Motor neuron (in vitro differentiated cells): ENCODE data around the gene CLTCL1. TPM values are rescaled to one million over a fixed set of nuclear protein-coding genes. Genes with fewer than 3 reads are reported as not detected.
"Not testable (repeated sequence)": the region's sequence is repeated elsewhere in the genome, so short reads cannot be mapped to it uniquely, and the experiment has no call there.

Experiments used
- ATAC-seq, 8 experiments: fragments of 200-7000 bp; cut with Tn5 transposase; replicated peaks in 6 of 8; 2 replicates each; pipeline ENCODE4 v1.8.0; 2021; ENCODE audit warnings: mild to moderate bottlenecking in 8 of 8, moderate library complexity in 8 of 8
- H3K27ac ChIP-seq, 2 donors: fragments of 250-450 bp; sonication (Bioruptor Pico); 2 replicates each; pipeline ENCODE4 v1.9.0; 2021; ENCODE audit warnings: antibody characterized with exemption in 2 of 2, mild to moderate bottlenecking in 2 of 2, moderate library complexity in 1 of 2
- H3K4me1 ChIP-seq, 2 donors: fragments of 250-450 bp; sonication (Bioruptor Pico); replicated peaks in 1 of 2; 2 replicates each; pipeline ENCODE4 v1.6.1; 2021; ENCODE audit warnings: antibody characterized with exemption in 2 of 2, mild to moderate bottlenecking in 2 of 2, moderate library complexity in 1 of 2
- H3K4me3 ChIP-seq, 5 donors: fragments of 250-450 bp; sonication (Bioruptor Pico); 2 replicates each; pipeline ENCODE4 v1.9.0; 2021; ENCODE audit warnings: antibody characterized with exemption in 5 of 5, mild to moderate bottlenecking in 5 of 5, moderate library complexity in 4 of 5
- WGBS, 10 experiments: fragments of 450-650 bp; shearing (Covaris generic); methylation state at CpG; one replicate each; pipeline ENCODE4 v1.0.0; 2022; 5-methylcytosine and 5-hydroxymethylcytosine counted together
- in situ Hi-C, 9 experiments: fragments of 400-800 bp; cut with MboI; loops; one replicate each; pipeline ENCODE4 v1.15.0; 2021; ENCODE audit warnings: low sequenced_read_pairs in 9 of 9, low pct_unique_long_range_greater_than_20kb in 2 of 9; ENCODE audit not compliant: unreplicated experiment in 9 of 9
- total RNA-seq, 8 experiments: library from RNA; unstranded; fragments of 300-600 nt; gene quantifications; 2 replicates each; pipeline versions ENCODE4 v1.2.3 to v1.2.4, GENCODE V29; 2022

Gene CLTCL1
- total RNA-seq, 8 experiments from 2014 or later, result 3.5 to 12.8 (median 6.1) TPM

DNA sequence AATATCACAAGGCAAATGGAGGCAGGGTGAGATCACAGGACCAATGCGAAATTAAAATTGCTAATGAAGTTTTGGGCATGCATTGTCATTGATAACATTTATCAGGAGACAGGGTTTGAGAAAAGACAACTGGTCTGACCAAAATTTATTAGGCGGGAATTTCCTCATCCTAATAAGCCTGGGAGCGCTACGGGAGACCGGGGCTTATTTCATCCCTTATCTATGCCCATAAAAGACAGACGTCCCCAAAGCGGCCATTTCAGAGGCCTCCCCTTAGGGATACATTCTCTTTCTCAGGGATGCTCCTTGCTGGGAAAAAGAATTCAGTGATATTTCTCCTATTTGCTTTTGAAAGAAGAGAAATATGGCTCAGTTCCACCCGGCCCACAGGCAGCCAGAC is 28.6 kb upstream of the CLTCL1 start:
- H3K4me1 ChIP-seq, ATAC-seq, in situ Hi-C loops, H3K27ac ChIP-seq, H3K4me3 ChIP-seq: not testable (repeated sequence)
- 63 to 95% (median 79%) methylated on average over 2 to 8 of the region's 8 CpGs; no CpG with 5 or more reads in 2 of the 10 experiments for WGBS, 10 experiments

DNA sequence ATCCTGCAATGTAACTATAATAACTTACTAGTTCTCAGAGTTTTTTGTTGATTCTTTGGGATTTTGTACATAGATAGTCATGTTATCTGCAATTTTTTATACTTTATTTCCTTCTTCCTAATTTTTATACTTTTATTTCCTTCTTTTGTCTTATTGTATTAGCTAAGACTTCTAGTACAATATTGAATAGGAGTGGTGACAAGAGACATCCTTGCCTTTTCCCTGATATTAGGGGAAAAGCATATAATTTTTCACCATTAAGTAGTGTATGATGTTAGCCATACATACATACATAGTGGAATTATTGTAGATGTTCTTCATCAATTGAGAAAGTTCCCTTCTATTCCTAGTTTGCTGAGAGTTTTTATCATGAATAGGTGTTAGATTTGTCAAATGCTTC is 27.8 kb upstream of the CLTCL1 start:
- no peak overlapping the region for H3K4me3 ChIP-seq
- in situ Hi-C loops, result no loop called here
- no peak overlapping the region for H3K27ac ChIP-seq
- no peaks in the 10 kb centered on the region for H3K4me1 ChIP-seq
- no peak for ATAC-seq

DNA sequence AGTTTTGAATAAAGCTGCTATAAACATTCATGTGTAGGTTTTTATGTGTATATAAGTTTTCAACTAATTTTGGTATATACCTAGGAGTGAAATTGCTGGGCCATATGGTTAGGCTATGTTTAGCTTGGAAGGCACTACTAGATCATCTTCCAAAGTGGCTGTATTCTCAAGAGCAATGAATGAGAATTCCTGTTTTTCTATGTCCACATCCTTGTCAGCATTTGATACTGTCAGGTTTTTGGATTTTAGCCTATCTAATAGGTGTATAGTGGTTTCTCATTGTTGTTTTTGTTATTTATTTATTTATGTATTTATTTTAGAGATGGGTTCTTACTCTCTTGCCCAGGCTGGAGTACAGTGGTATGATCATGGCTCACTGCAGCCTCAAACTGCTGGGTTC is 26.3 kb upstream of the CLTCL1 start:
- in situ Hi-C loops, result no loop called here
- Histone ChIP-seq H3K4me1 (no peaks in the 10 kb centered on the region), H3K27ac (no peak overlapping the region), H3K4me3 (no peak overlapping the region)
- ATAC-seq, result no peak

DNA sequence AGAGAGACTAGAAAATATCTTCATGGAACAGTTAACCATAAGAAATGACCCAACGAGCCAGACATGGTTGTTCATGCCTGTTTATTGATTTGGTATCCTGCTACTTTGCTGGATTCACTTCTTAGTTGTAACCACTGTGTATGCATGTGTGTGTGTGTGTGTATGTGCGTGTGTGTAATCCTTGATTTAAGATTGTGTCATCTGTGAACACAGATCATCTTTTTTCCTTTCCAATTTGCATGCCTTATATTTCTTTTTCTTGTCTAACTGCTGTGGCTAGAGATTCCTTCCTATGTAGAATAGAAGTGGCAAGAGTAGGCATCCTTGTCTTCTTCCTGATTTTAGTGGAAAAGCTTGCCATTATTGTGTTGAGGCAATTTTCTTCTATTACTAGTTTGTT is 16.4 kb upstream of the CLTCL1 start:
- no peak for ATAC-seq
- H3K27ac ChIP-seq, result no peak overlapping the region
- WGBS, 10 experiments, result 17 to 100% (median 51%) methylated on average over 1 to 2 of the region's 2 CpGs; no CpG with 5 or more reads in 4 of the 10 experiments
- in situ Hi-C loops, result no loop called here
- no peaks in the 10 kb centered on the region for H3K4me1 ChIP-seq
- H3K4me3 ChIP-seq, result no peak overlapping the region

DNA sequence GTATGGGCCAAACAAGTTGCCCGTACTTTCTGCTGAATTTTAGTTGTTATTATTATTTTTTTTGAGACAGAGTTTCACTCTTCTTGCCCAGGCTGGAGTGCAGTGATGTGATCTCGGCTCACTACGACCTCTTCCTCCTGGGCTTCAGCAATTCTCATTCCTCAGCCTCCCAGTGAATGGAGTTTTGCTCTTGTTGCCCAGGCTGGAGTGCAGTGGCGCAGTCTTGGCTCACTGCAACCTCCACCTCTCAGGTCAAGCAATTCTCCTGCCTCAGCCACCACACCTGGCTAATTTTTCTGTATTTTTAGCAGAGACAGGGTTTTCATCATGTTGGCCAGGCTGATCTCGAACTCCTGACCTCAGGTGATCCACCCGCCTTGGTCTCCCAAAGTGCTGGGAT is 15.0 kb upstream of the CLTCL1 start:
- in situ Hi-C loops, result not testable (repeated sequence)

DNA sequence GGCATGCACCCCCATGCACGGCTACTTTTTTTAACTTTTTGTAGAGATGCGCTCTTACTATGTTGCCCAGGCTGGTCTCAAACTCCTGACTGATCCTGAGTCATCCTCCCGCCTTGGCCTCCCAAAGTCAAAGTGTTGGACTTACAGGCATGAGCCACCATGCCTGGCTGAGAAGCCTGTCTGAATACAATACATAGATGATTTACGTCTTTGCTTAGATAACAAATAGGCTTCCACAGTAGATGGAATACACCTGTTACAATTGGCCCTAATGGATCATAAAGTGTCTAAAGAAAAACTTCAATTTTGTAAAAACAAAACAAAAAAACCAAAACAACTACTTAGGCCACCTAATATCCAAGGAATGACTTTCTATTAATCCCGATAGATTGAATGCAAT is 13.0 kb upstream of the CLTCL1 start:
- Histone ChIP-seq H3K4me1 (no peaks in the 10 kb centered on the region), H3K27ac (no peak overlapping the region), H3K4me3 (no peak overlapping the region)
- no peak for ATAC-seq
- in situ Hi-C loops, result no loop called here
- WGBS, 10 experiments, result 52 to 100% (median 92%) methylated on average over 2 to 5 of the region's 5 CpGs; no CpG with 5 or more reads in 2 of the 10 experiments

More for the DNA sequence above, 15.0 kb upstream of the CLTCL1 start:
- H3K4me1 ChIP-seq, H3K4me3 ChIP-seq, ATAC-seq, H3K27ac ChIP-seq: not testable (repeated sequence)
- WGBS, 10 experiments, result 41 to 100% (median 91%) methylated on average over 1 to 4 of the region's 6 CpGs

DNA sequence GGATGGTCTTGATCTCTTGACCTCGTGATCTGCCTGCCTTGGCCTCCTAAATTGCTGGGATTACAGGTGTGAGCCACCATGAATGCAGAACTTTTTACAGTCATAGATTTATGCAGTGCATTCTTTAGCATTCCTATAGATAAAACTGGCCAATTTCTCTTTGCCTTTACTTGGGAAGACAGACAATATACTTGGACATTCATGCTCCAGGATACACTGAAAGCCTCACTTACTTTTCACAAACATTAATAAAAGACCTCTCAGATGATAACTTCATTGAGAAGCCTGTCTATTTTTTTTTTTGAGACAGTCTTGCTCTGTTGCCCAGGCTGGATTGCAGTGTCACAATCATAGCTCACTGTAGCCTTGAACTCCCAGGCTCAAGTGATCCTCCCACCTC is 12.3 kb upstream of the CLTCL1 start:
- 0 to 44% (median 0%) methylated on average over 1 of the region's 1 CpG; no CpG with 5 or more reads in 7 of the 10 experiments for WGBS, 10 experiments
- in situ Hi-C loops, result no loop called here
- H3K27ac ChIP-seq, result no peak overlapping the region
- H3K4me1 ChIP-seq, result no peaks in the 10 kb centered on the region
- no peak overlapping the region for H3K4me3 ChIP-seq
- no peak for ATAC-seq

DNA sequence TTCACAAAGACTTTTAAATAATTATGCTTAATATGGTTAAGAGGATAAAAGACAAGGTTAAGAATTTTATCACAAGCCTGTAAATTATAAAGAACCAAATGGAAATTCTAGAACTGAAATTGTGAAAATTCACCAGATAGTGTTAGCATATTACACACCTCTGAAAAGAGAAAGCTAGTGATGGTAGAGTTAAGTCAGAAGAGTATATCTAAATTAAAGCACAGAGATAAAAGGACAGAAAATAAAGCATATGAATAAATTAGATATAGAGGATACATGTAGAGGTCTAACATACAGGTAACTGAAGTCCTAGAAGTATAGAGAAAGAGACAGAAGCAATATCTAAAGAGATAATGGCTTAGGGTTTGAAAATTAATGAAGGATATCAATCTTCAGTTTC is 4.2 kb upstream of the CLTCL1 start:
- Histone ChIP-seq H3K4me3 (no peak overlapping the region), H3K27ac (no peak overlapping the region), H3K4me1 (peaks cover 0 to 6% of the 10 kb centered on the region in 2 donors)
- no peak for ATAC-seq
- in situ Hi-C loops, result no loop called here

DNA sequence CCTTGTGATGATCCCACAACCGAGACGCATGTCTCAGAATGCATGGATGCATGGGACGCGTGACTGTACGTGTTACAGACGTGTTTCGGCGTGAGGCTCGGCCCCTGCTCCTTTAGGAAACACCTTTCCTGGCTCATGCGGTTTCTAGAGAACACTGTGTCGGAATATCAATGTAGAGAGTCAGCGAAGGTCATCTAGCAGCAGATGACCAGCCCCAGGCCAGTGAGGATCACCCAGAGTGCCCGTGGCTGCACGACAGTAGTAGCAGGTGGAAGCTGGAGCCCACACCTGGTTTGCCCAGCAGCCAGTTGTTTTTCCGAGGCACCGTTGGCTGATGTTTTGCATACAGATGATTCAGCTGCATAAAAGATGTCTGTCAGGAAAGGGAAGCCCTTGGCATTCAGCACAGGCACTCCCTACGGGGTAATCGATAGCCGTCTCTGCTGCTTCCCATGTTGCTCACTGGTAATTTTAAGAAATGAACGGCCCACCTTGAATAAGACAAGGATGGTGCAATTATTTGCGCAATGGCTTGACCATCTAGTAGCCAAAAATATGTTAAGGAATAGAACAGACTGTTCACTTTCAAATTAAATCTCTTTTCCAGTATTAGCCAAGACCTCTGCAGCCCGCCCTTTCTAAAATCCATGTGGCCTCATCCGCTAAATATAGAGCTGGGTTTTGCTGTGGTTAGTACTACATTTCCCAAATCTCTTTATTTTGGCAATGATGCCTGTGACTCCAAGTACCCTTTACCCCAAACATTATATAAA is 1.1 kb upstream of the CLTCL1 start:
- H3K4me3 ChIP-seq, result peak overlapping the region in 4 of 5 donors; percentile 64 to 97 (median 80)
- H3K4me1 ChIP-seq, result peaks cover 3 to 15% of the 10 kb centered on the region in 2 donors
- WGBS, 10 experiments, result 17 to 100% (median 80%) methylated on average over 2 to 14 of the region's 23 CpGs; no CpG with 5 or more reads in 1 of the 10 experiments
- in situ Hi-C loops, result no loop called here
- peak in 1 of 8 experiments; percentile 13 for ATAC-seq
- H3K27ac ChIP-seq, result no peak overlapping the region

DNA sequence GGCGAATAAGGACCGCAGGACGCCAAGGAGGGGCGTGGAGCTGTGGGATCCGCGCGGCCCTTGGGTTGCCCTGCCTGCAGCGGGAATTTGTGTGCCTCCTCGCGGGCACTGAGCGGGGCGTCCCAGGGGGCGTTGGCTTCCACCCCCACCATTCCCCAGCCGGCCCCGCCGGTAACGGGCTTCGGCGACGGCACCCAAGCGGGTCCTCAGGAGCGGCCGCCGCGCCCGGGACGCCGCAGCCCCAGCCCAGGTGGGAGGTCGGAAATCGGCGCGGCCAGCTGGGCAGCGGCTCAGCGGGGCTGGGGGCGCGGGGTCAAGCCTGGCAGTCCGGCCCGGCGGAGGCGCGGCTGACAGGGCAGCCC is 320 bp downstream of the CLTCL1 start:
- peaks cover 3 to 17% of the 10 kb centered on the region in 2 donors for H3K4me1 ChIP-seq
- H3K4me3 ChIP-seq, result peak overlapping the region; percentile 64 to 97 (median 89)
- peak; percentile 49 to 82 (median 68) for ATAC-seq
- peak overlapping the region in 1 of 2 donors; percentile 12 for H3K27ac ChIP-seq
- WGBS, 10 experiments, result 0% methylated on average over 3 to 5 of the region's 41 CpGs; no CpG with 5 or more reads in 8 of the 10 experiments
- in situ Hi-C loops, result no loop called here

DNA sequence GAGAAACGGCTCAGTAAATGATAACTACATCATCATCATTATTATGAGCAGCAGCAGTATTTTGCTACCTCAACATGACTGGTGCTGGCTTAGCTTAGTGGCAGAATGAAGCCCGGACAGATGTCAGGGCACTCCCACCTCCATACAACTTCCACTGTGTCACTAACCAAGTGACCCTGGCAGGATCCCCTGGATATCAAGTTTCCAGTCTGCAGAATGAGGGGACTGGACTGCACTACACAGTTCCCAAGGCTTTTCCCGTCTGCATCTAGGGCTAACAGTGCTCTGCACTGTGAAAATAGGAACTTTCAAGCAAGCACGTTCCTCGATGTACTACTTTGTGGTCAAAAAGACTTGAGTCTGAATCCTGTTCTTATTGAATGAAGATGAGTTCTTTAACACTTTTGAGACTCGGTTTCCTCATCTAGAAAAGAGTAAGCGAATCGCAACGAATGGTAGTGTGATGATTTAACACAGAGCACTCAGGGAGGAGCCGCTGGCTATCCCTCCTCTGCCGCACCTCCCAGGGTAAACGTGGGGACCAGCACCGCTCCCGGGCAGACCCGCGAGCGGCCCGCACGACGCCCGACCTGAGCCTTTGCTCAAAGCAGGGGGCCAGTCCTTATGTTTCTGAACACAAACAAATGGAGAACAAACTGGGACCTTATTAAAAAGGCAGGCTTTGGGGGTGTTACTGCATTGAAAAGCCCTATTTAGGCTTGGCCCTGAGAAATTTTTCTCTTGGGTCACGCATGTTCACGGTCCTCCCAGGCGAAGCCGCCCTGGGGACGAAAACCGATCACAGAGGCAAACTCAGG is 910 bp downstream of the CLTCL1 start:
- peak; percentile 21 to 38 (median 31) for ATAC-seq
- 0 to 50% (median 8%) methylated on average over 1 to 16 of the region's 27 CpGs; no CpG with 5 or more reads in 1 of the 10 experiments for WGBS, 10 experiments
- no peak overlapping the region for H3K27ac ChIP-seq
- H3K4me1 ChIP-seq, result peaks cover 3 to 17% of the 10 kb centered on the region in 2 donors
- peak overlapping the region; percentile 64 to 97 (median 89) for H3K4me3 ChIP-seq
- in situ Hi-C loops, result no loop called here

DNA sequence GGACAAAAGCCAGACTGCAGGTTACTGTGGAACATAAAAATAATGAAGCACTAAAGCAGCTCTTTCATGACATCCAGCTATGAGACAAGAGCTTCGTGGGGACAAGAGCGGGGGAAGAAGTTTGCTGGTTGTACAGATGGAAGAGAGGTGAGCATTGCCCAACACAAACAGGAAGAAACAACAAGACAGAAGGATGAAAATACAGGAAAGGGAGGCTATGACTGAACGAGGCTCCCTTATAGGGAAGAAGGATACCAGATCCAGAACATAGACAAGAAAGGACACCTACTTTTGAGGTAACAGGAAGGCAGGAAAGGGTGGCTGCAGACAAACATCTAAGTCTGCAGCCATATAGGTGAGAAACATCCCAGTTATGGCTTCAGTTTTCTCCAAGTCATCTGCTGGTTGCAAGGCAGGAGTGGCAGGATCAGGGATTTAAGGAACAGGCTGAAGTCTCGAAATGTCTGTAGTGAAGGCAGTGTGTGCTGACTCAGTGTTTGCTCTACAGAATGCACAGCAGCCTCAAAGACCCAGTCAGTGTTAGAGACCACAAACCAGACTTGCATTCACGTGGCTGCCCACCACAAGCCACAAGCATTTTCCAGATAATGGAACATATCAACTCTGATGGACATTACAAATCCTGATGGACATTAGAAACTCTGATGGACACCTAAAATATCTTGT is 1.9 kb downstream of the CLTCL1 start:
- in situ Hi-C loops, result no loop called here
- peaks cover 3 to 17% of the 10 kb centered on the region in 2 donors for H3K4me1 ChIP-seq
- H3K27ac ChIP-seq, result no peak overlapping the region
- 60 to 100% (median 88%) methylated on average over 2 to 4 of the region's 5 CpGs for WGBS, 10 experiments
- peak overlapping the region in 1 of 5 donors; percentile 3 for H3K4me3 ChIP-seq
- ATAC-seq, result no peak

DNA sequence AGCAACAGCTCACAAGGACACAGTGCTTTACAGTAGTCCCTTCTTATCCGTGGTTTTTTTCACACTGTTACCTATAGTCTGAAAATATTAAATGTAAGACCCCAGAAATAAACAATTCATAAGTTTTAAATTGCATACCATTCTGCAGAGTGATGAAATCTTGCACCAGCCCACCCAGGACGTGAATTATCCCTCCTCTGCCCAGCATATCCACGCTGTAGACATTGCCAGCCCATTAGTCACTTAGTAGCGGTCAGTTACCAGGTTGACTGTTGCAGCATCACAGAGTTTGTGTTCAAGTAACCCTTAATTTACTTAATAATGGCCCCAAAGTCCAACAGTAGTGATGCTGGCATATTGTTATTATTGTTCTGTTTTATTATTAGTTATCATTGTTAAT is 3.6 kb downstream of the CLTCL1 start:
- Histone ChIP-seq H3K4me1 (peaks cover 3 to 17% of the 10 kb centered on the region in 2 donors), H3K4me3 (no peak overlapping the region), H3K27ac (no peak overlapping the region)
- peak in 3 of 8 experiments; percentile 28 to 45 (median 32) for ATAC-seq
- in situ Hi-C loops, result no loop called here
- WGBS, 10 experiments, result 0 to 100% (median 68%) methylated on average over 1 to 4 of the region's 4 CpGs; no CpG with 5 or more reads in 2 of the 10 experiments
